Measurements from ENCODE around the gene RNF222. TPM values are rescaled to one million over a fixed set of nuclear protein-coding genes. Genes with fewer than 3 reads are reported as not detected.

RNF222 gene
- total RNA-seq, 2 donors from 2014 or later = 0.18 to 0.21 TPM

DNA sequence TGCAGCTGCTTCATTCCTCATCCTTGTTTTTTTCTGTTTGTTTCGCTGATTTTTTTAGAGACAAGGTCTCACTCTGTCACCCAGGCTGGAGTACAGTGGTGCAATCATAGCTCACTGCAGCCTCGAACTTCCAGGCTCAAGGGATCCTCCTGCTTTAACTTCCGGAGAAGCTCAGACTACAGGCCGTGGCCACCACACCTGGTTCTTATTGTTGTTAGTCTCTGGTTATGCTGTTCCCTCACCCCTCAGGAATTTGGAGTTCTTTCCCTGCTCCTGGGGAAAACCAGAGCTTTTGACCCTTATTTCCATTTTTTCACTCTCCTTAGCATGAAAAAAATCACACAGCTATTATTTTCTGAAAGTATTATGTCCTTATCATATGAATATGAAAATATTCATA is 56.2 kb downstream of the RNF222 start:
- Mint-ChIP-seq H3K36me3 (no peaks in the 10 kb centered on the region), H3K27ac (no peak overlapping the region), H3K9me3 (no peaks in the 10 kb centered on the region)
- DNase-seq (ENCODE audit: low spot score in 2 of 2) = no peak
- ATAC-seq = no peak

Other genes with a start within 250 kb of the RNF222 start
- gene PER1, start 245.4 kb downstream of the RNF222 start, total RNA-seq = 100 to 1,000 TPM in 1 of 2 donors, 10 to 100 TPM in 1; 80.9 to 294 TPM
- 10 to 100 TPM; 43.6 to 85.6 TPM for gene VAMP2, start 234.9 kb downstream of the RNF222 start, total RNA-seq
- 10 to 100 TPM; 32.7 to 48.9 TPM for gene TMEM107, start 221.4 kb downstream of the RNF222 start, total RNA-seq
- 1 to 10 TPM; 5.4 to 7.2 TPM for gene BORCS6, start 207.6 kb downstream of the RNF222 start, total RNA-seq
- gene AURKB, start 187.3 kb downstream of the RNF222 start, total RNA-seq = 100 to 1,000 TPM; 169 to 319 TPM
- gene CTC1, start 149.8 kb downstream of the RNF222 start, total RNA-seq = 100 to 1,000 TPM in 1 of 2 donors, 10 to 100 TPM in 1; 57.6 to 107 TPM
- gene PFAS, start 148.5 kb downstream of the RNF222 start, total RNA-seq = 100 to 1,000 TPM in 1 of 2 donors, 10 to 100 TPM in 1; 47.0 to 147 TPM
- 10 to 100 TPM; 39.7 to 80.9 TPM for gene RANGRF, start 109.2 kb downstream of the RNF222 start, total RNA-seq
- gene SLC25A35, start 102.4 kb downstream of the RNF222 start, total RNA-seq = 10 to 100 TPM in 1 of 2 donors, 1 to 10 TPM in 1; 3.3 to 19.2 TPM
- gene ARHGEF15, start 87.6 kb downstream of the RNF222 start, total RNA-seq = not detected
- gene ODF4, start 58.0 kb downstream of the RNF222 start, total RNA-seq = not detected
- 1,000 to 10,000 TPM; 2,907 to 3,757 TPM for gene RPL26, start 14.6 kb downstream of the RNF222 start, total RNA-seq
- 10 to 100 TPM; 68.1 to 72.4 TPM for gene NDEL1, start 38.1 kb upstream of the RNF222 start, total RNA-seq
- 10 to 100 TPM; 23.7 to 33.5 TPM for gene MYH10, start 232.9 kb upstream of the RNF222 start, total RNA-seq